ENCODE data around the gene NCOA5. TPM values are rescaled to one million over a fixed set of nuclear protein-coding genes. Genes with fewer than 3 reads are reported as not detected.

Gene NCOA5
- total and polyA plus RNA-seq, 10 donors, result 14.3 to 33.2 (median 27.7) TPM

DNA sequence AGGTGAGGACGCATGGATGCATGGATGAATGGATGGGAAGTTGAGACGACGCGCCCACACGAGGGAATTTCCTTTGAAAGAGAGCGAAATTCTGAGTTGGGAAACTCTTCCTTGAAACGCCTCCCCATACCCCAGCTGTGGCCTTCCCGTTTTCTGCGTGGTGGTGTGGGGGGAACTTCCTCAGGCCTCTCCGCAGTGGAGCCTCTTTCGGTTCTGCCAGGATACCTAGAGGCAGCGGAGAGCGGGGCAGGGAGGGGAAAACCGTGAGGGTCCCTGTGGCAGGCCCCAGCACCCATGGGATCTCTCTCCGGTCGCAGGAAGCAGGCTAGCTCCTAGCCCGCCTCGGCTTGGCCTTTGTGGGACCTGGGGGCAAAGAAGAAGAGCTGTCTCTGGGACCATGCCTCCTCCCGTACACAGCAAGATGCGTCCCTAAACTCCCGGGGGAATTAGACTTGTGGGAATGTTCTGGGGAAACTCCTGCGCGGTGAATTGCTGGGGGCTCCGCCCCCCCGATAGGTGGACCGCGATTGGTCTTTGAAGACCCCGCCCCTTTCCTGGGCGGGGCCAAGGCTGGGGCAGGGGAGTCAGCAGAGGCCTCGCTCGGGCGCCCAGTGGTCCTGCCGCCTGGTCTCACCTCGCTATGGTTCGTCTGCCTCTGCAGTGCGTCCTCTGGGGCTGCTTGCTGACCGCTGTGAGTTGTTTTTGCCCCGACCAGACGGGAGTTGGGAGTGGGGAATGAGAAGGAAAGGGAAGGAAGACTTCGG, 28.1 kb upstream of the NCOA5 start, which contains the start of gene CD40:
Gene CD40, plus strand, starts transcription at position 611 of the 764 bp plus-strand sequence. Its CDS starts 30 bp downstream, at position 641.
- DNase-seq, result peak; percentile 93
- H3K4me1 ChIP-seq, result peaks cover 28 to 65% (median 53%) of the 10 kb centered on the region in 6 donors
- 2 to 5% (median 3%) methylated on average over 36 to 40 of the region's 40 CpGs for WGBS, 5 donors

DNA sequence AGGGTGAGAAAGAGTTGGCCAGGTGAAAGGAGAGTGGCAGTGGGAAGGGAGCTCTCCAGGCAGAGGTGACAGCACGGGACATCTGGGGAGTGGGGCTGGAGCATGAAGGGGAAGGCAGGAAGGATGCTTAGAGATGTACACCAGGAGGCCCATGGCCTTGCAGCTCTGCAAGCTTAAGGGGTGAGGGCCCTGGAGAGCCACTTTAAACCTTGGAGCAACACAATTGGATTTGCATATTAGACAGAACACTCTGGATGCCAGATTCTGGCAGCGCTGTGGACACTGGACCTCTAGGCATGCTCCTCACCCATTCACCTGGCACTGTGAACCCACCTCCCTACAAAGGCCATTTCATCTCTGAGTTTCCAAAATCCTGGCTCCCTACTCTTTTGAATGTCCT, 24.7 kb upstream of the NCOA5 start:
- 81 to 90% (median 88%) methylated on average over 2 of the region's 2 CpGs for WGBS, 5 donors
- TF ChIP-seq, protein P1, sequence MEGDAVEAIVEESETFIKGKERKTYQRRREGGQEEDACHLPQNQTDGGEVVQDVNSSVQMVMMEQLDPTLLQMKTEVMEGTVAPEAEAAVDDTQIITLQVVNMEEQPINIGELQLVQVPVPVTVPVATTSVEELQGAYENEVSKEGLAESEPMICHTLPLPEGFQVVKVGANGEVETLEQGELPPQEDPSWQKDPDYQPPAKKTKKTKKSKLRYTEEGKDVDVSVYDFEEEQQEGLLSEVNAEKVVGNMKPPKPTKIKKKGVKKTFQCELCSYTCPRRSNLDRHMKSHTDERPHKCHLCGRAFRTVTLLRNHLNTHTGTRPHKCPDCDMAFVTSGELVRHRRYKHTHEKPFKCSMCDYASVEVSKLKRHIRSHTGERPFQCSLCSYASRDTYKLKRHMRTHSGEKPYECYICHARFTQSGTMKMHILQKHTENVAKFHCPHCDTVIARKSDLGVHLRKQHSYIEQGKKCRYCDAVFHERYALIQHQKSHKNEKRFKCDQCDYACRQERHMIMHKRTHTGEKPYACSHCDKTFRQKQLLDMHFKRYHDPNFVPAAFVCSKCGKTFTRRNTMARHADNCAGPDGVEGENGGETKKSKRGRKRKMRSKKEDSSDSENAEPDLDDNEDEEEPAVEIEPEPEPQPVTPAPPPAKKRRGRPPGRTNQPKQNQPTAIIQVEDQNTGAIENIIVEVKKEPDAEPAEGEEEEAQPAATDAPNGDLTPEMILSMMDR (IDR thresholded peaks at IDR 0.05 in 8 of 11, conservative IDR thresholded peaks at IDR 0.05 in 3 of 11), result no peak
- no peak for TF ChIP-seq POLR2A (IDR thresholded peaks at IDR 0.05)
- TF ChIP-seq POLR2AphosphoS5 (IDR thresholded peaks at IDR 0.05), result no peak
- no peaks in the 10 kb centered on the region for H3K9me3 ChIP-seq
- no peak overlapping the region for H3K27ac ChIP-seq
- intact Hi-C loops (cut with DNase I; ENCODE audit: low total_unique reads), result no loop called here
- DNase-seq, result no peak
- H3K4me3 ChIP-seq, result no peak overlapping the region
- H3K36me3 ChIP-seq, result no peaks in the 10 kb centered on the region
- H3K27me3 ChIP-seq (replicated peaks in 1 of 7), result no peaks in the 10 kb centered on the region
- H3K4me1 ChIP-seq, result peaks cover 13 to 51% (median 40%) of the 10 kb centered on the region in 6 donors

More for the DNA sequence above, 28.1 kb upstream of the NCOA5 start, which contains the start of gene CD40:
- H3K36me3 ChIP-seq, result peaks cover 0 to 16% (median 12%) of the 10 kb centered on the region in 6 donors
- H3K9me3 ChIP-seq, result no peaks in the 10 kb centered on the region
- H3K27me3 ChIP-seq (replicated peaks in 1 of 7), result no peaks in the 10 kb centered on the region
- TF ChIP-seq POLR2A (IDR thresholded peaks at IDR 0.05) (no peak), POLR2AphosphoS5 (IDR thresholded peaks at IDR 0.05) (peak; percentile 81 to 89 (median 88))
- TF ChIP-seq, protein P1 (IDR thresholded peaks at IDR 0.05 in 8 of 11, conservative IDR thresholded peaks at IDR 0.05 in 3 of 11), result no peak
- H3K4me3 ChIP-seq, result peak within 1 kb of the TSS; percentile 56 to 90 (median 58)
- H3K27ac ChIP-seq, result peak within 1 kb of the TSS; percentile 22 to 93 (median 86)
- intact Hi-C loops (cut with DNase I; ENCODE audit: low total_unique reads), result no loop called here

DNA sequence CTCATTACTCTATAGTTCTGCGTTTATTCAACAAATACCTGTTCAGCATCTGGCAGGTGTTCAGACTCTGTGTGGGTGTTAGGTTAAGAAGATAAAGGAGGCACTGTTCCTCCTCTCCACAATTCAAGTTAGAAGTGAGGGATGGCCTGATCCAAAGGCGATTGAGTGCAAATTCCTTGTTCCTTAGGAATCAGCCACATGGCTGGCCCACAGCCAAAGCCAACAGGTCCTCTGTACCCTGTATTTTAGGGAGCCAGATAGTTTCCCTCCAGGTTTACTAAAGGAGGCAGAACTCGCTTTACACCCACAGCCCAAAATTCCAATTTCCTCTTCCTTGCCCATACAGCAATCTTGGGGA, 23.3 kb upstream of the NCOA5 start:
- peaks cover 0 to 5% (median 0%) of the 10 kb centered on the region in 7 donors for H3K27me3 ChIP-seq (replicated peaks in 1 of 7)
- H3K4me3 ChIP-seq, result no peak overlapping the region
- TF ChIP-seq POLR2AphosphoS5 (IDR thresholded peaks at IDR 0.05), result no peak
- TF ChIP-seq, protein P1 (IDR thresholded peaks at IDR 0.05 in 8 of 11, conservative IDR thresholded peaks at IDR 0.05 in 3 of 11), result no peak
- TF ChIP-seq POLR2A (IDR thresholded peaks at IDR 0.05), result no peak
- H3K9me3 ChIP-seq, result no peaks in the 10 kb centered on the region
- DNase-seq, result no peak
- H3K36me3 ChIP-seq, result no peaks in the 10 kb centered on the region
- peaks cover 9 to 51% (median 34%) of the 10 kb centered on the region in 6 donors for H3K4me1 ChIP-seq
- H3K27ac ChIP-seq, result no peak overlapping the region
- intact Hi-C loops (cut with DNase I; ENCODE audit: low total_unique reads), result no loop called here
- WGBS, 5 donors, result 76 to 89% (median 85%) methylated on average over 3 of the region's 3 CpGs

DNA sequence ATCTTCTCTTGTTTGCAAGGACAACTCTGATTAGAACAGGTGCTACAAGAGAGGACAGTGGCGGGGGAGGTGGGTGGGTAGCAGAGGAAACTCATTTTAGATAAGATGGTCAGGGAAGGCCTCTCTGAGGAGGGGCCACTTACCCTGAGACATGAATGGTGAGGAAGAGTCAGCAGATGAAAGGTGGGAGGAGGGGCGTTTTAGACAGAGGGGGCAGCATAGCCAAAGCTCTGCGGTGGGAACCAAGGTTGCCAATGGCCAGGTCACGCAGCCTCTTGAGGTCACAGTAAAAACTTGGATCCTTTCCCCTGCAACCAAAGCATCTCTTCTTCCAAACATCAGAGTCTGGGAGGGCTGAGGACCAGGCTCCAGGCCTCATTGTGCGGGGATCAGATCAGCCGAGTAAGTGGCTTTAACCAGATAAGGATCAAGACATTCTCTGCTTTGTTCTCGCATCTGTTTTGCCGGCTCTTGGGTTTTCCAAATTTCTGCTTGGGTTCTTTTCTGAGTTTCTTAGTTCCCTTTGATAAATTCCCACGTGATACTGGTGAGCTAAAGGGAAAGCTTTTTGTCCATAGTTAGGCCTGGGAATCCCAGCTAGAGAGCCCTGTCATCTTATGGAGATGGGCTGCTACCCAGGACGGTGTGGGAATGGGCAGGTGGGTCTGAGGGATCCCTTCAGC, 22.8 kb upstream of the NCOA5 start:
- H3K27ac ChIP-seq, result no peak overlapping the region
- no peaks in the 10 kb centered on the region for H3K9me3 ChIP-seq
- no peak for TF ChIP-seq POLR2A (IDR thresholded peaks at IDR 0.05)
- no peak for TF ChIP-seq POLR2AphosphoS5 (IDR thresholded peaks at IDR 0.05)
- TF ChIP-seq, protein P1 (IDR thresholded peaks at IDR 0.05 in 8 of 11, conservative IDR thresholded peaks at IDR 0.05 in 3 of 11), result no peak
- no peak for DNase-seq
- intact Hi-C loops (cut with DNase I; ENCODE audit: low total_unique reads), result no loop called here
- 80 to 85% (median 83%) methylated on average over 10 of the region's 10 CpGs for WGBS, 5 donors
- H3K27me3 ChIP-seq (replicated peaks in 1 of 7), result peaks cover 0 to 5% (median 0%) of the 10 kb centered on the region in 7 donors
- no peaks in the 10 kb centered on the region for H3K36me3 ChIP-seq
- H3K4me3 ChIP-seq, result no peak overlapping the region
- peaks cover 9 to 51% (median 31%) of the 10 kb centered on the region in 6 donors for H3K4me1 ChIP-seq
